Endothelial cell of umbilical vein (primary cell): ENCODE measurements around the gene MACROD2. TPM values are rescaled to one million over a fixed set of nuclear protein-coding genes. Genes with fewer than 3 reads are reported as not detected.

ENCODE experiments used
- BruUV-seq: library from RNA; stranded (reverse); fragments of 400-500 nt; replicated peaks from 2 replicates; lab custom pipeline; 2021; lab: Mats Ljungman, UMichigan
- CTCF ChIA-PET: fragments of 300-600, 350-600 bp; sonication (Branson Sonifier 250); formaldehyde crosslinking; loops from one replicate; lab custom pipeline; 2021; ENCODE audit warnings: antibody characterized with exemption, inconsistent platforms; lab: Charles Lee
- POLR2A ChIA-PET: fragments of 300-600, 350-600 bp; sonication (Branson Sonifier 250); formaldehyde crosslinking; loops from one replicate; lab custom pipeline; 2021; ENCODE audit warnings: antibody characterized with exemption, inconsistent platforms; lab: Charles Lee
- DNase-seq: peaks from one replicate; pipeline ENCODE4 v3.0.0-alpha.2; 2011; ENCODE audit warnings: low read depth, low spot score
- FAIRE-seq: peaks from 2 replicates; lab custom pipeline; 2011; peaks lifted over from hg19 to GRCh38; lab: Jason Lieb, UNC
- H2AFZ ChIP-seq: 2 replicates; pipeline ENCODE4 v1.6.0; 2012; ENCODE audit warnings: low read depth, low read length, control low read depth, inconsistent platforms
- H3K27ac ChIP-seq: 2 replicates; pipeline ENCODE4 v1.5.1; 2011; ENCODE audit warnings: low read depth, mild to moderate bottlenecking, control low read depth, low read length, moderate library complexity; ENCODE audit not compliant: insufficient read depth
- H3K27me3 ChIP-seq, 2 experiments: 2 replicates each; pipeline versions ENCODE4 v1.6.0 to v1.6.1; 2011; ENCODE audit warnings: low read length in 2 of 2, mixed read lengths in 1 of 2; ENCODE audit not compliant: control insufficient read depth in 2 of 2, insufficient read depth in 2 of 2
- H3K36me3 ChIP-seq, 2 experiments: 2 replicates in 1 of 2; 3 replicates in 1 of 2; pipeline ENCODE4 v1.5.1; 2011; ENCODE audit warnings: low read length in 2 of 2, mild to moderate bottlenecking in 1 of 2, moderate library complexity in 1 of 2; ENCODE audit not compliant: control insufficient read depth in 2 of 2, insufficient read depth in 2 of 2; ENCODE audit errors: extremely low read depth in 1 of 2
- H3K4me1 ChIP-seq: 3 replicates; pipeline ENCODE4 v1.5.1; 2011; ENCODE audit warnings: mild to moderate bottlenecking, low read length; ENCODE audit not compliant: control insufficient read depth, insufficient read depth; ENCODE audit errors: extremely low read depth
- H3K4me2 ChIP-seq: 2 replicates; pipeline ENCODE4 v1.6.1; 2011; ENCODE audit warnings: low read length, control low read depth, mixed read lengths; ENCODE audit not compliant: insufficient read depth
- H3K4me3 ChIP-seq, 3 experiments: fragments of 200-600 bp in 1 of 3; sonication (generic), shearing (Covaris generic) in 1 of 3; replicated peaks in 1 of 3; 2 replicates each; pipeline ENCODE4 v1.5.1; 2011 to 2016; ENCODE audit warnings: control low read depth in 3 of 3, low read length in 3 of 3, mild to moderate bottlenecking in 2 of 3, inconsistent platforms in 1 of 3, low read depth in 1 of 3, moderate library complexity in 1 of 3; ENCODE audit not compliant: insufficient read depth in 1 of 3
- H3K79me2 ChIP-seq: 2 replicates; pipeline ENCODE4 v1.6.0; 2012; ENCODE audit warnings: low read length, inconsistent platforms; ENCODE audit not compliant: control insufficient read depth, insufficient read depth
- H3K9ac ChIP-seq: replicated peaks from 2 replicates; pipeline ENCODE3; 2011; ENCODE audit warnings: low read length, control low read depth; ENCODE audit not compliant: insufficient read depth; ENCODE audit errors: extremely low read depth
- H3K9me1 ChIP-seq: replicated peaks from 3 replicates; pipeline ENCODE4 v1.6.0; 2011; ENCODE audit warnings: mild to moderate bottlenecking, low read length; ENCODE audit not compliant: control insufficient read depth, insufficient read depth; ENCODE audit errors: extremely low read depth
- H3K9me3 ChIP-seq: replicated peaks from 2 replicates; pipeline ENCODE4 v1.5.1; 2012; ENCODE audit warnings: low read length, inconsistent platforms; ENCODE audit not compliant: control insufficient read depth, insufficient read depth
- H4K20me1 ChIP-seq: replicated peaks from 2 replicates; pipeline ENCODE3; 2011; ENCODE audit warnings: mild to moderate bottlenecking, low read length; ENCODE audit not compliant: control insufficient read depth, insufficient read depth; ENCODE audit errors: extremely low read depth
- CTCF ChIP-seq, 2 donors: IDR thresholded peaks; 1 replicate in 1 of 2; 2 replicates in 1 of 2; pipeline ENCODE4 v1.5.1; 2011; ENCODE audit warnings: low read length in 2 of 2, mild to moderate bottlenecking in 2 of 2, moderate library complexity in 2 of 2, control low read depth in 1 of 2, inconsistent platforms in 1 of 2, low read depth in 1 of 2; ENCODE audit not compliant: insufficient read depth in 1 of 2; ENCODE audit errors: extremely low read depth in 1 of 2
- EZH2 ChIP-seq: IDR thresholded peaks from 2 replicates; pipeline ENCODE4 v1.6.1; 2012; ENCODE audit warnings: borderline replicate concordance, low read depth, mild to moderate bottlenecking, moderate library complexity, low read length, inconsistent platforms; ENCODE audit not compliant: severe bottlenecking
- GATA2 ChIP-seq: IDR thresholded peaks from 2 replicates; pipeline ENCODE4 v1.7.0; 2011; ENCODE audit warnings: low read depth, mild to moderate bottlenecking, moderate library complexity, mixed read lengths, low read length; ENCODE audit not compliant: insufficient read length, insufficient read depth
- JUN ChIP-seq: IDR thresholded peaks from 2 replicates; pipeline ENCODE4 v1.6.1; 2011; ENCODE audit warnings: borderline replicate concordance, low read depth; ENCODE audit not compliant: insufficient read length, insufficient read depth
- POLR2A ChIP-seq: IDR thresholded peaks from 2 replicates; pipeline ENCODE4 v1.6.1; 2012; ENCODE audit warnings: low read depth, mild to moderate bottlenecking, control low read depth, low read length
- POLR2AphosphoS5 ChIP-seq: IDR thresholded peaks from 2 replicates; pipeline ENCODE4 v1.6.1; 2012; ENCODE audit warnings: low read depth, mild to moderate bottlenecking, control low read depth, low read length, moderate library complexity; ENCODE audit not compliant: insufficient read depth
- dilution Hi-C: fragments of 300-500 bp; cut with MboI; formaldehyde crosslinking; loops from one replicate; pipeline ENCODE4 v1.15.0; 2019; ENCODE audit warnings: low sequenced_read_pairs; ENCODE audit not compliant: extremely low pct_ligation_motif_present
- intact Hi-C: fragments of 100-400 bp; cut with micrococcal nuclease; formaldehyde crosslinking; loops from one replicate; pipeline ENCODE4 v1.10.0; 2022
- polyA plus RNA-seq, 4 experiments: library from polyadenylated mRNA; depleted of rRNA in 3 of 4; stranded (reverse) in 3 of 4; unstranded in 1 of 4; fragments of >200 nt; gene quantifications; 2 replicates each; pipeline versions ENCODE4 v1.2.1 to v1.2.3, GENCODE V29; 2011 to 2012; ENCODE audit warnings: missing spikeins in 1 of 4
- total RNA-seq: library from RNA; stranded (reverse); gene quantifications from 2 replicates; pipeline ENCODE4 v1.2.3, GENCODE V29; 2021

Gene MACROD2
- total and polyA plus RNA-seq, 2 donors (not counting 3 experiments of a cell fraction or from before 2014, with no cell fraction given): 0.11 to 0.73 TPM

GRCh38 chr20:14310977-14311627, 315.8 kb downstream of the MACROD2 start:
- TF ChIP-seq POLR2AphosphoS5: no peak
- FAIRE-seq (no peak), DNase-seq (no peak)
- Histone ChIP-seq H3K4me2 (no peak overlapping the region), H3K4me3 (no peak overlapping the region), H3K4me1 (no peaks in the 10 kb centered on the region), H3K9me1 (no peaks in the 10 kb centered on the region), H2AFZ (no peak overlapping the region), H3K9ac (no peak overlapping the region), H3K79me2 (no peaks in the 10 kb centered on the region), H3K36me3 (no peaks in the 10 kb centered on the region), H3K9me3 (no peaks in the 10 kb centered on the region), H3K27me3 (no peaks in the 10 kb centered on the region), H4K20me1 (no peaks in the 10 kb centered on the region), H3K27ac (no peak overlapping the region)
- intact Hi-C loops: no loop called here
- dilution Hi-C loops: no loop called here
- CTCF ChIA-PET: interaction anchor here (0.9 kb wide), 1 partner anchor 12 kb away, joined by 3 read pairs; no protein-coding TSS in a partner anchor
- no TSS peak for BruUV-seq
- POLR2A ChIA-PET: no interaction called here

- H3K4me3 ChIP-seq: no peak overlapping the region
- BruUV-seq: no TSS peak
- dilution Hi-C loops (no loop called here), intact Hi-C loops (no loop called here)
- ChIA-PET POLR2A (no interaction called here), CTCF (no interaction called here)
- H3K27ac ChIP-seq: no peak overlapping the region
- no peak for DNase-seq
- H2AFZ ChIP-seq: no peak overlapping the region
- H3K79me2 ChIP-seq: no peaks in the 10 kb centered on the region
- H3K4me2 ChIP-seq: no peak overlapping the region
- H3K9ac ChIP-seq: no peak overlapping the region
- H3K36me3 ChIP-seq: no peaks in the 10 kb centered on the region
- H3K27me3 ChIP-seq: no peaks in the 10 kb centered on the region
- H3K9me3 ChIP-seq: no peaks in the 10 kb centered on the region
- H3K9me1 ChIP-seq: no peaks in the 10 kb centered on the region
- TF ChIP-seq POLR2A (no peak), CTCF (IDR thresholded peaks at IDR 0.05; ENCODE audit: extremely low read depth in 1 of 2, insufficient read depth in 1 of 2, low read depth in 1 of 2, low read length in 2 of 2) (no peak), EZH2 (no peak), GATA2 (no peak), JUN (no peak)
- no peaks in the 10 kb centered on the region for H4K20me1 ChIP-seq
- no peaks in the 10 kb centered on the region for H3K4me1 ChIP-seq
- FAIRE-seq: no peak
Measured at GRCh38 chr20:14312001-14312400, 316.7 kb downstream of the MACROD2 start.
